Testis (tissue), 3 donors: ENCODE results near the gene MEGF8. TPM values are rescaled to one million over a fixed set of nuclear protein-coding genes. Genes with fewer than 3 reads are reported as not detected.
A peak's percentile ranks its signal among the peaks of the same experiment; 100 is the strongest.

Source experiments
- DNase-seq: peaks from one replicate; pipeline ENCODE4 v3.0.0-alpha.2; 2019
- H3K27ac ChIP-seq, 2 donors: fragments of 200-600 bp; sonication (generic); one replicate each; pipeline ENCODE4 v1.5.1; 2019
- H3K27me3 ChIP-seq: fragments of 200-600 bp; sonication (generic); one replicate; pipeline ENCODE4 v1.5.1; 2019
- H3K36me3 ChIP-seq: fragments of 200-600 bp; sonication (generic); one replicate; pipeline ENCODE4 v1.5.1; 2017; ENCODE audit warnings: low read depth; ENCODE audit errors: missing control alignments
- H3K4me1 ChIP-seq: fragments of 200-600 bp; sonication (generic); one replicate; pipeline ENCODE4 v1.5.1; 2019
- H3K4me3 ChIP-seq, 2 donors: fragments of 200-600 bp; sonication (generic); one replicate each; pipeline ENCODE4 v1.5.1; 2017 to 2019
- H3K9me3 ChIP-seq: fragments of 200-600 bp; sonication (generic); one replicate; pipeline ENCODE4 v1.5.1; 2017
- CTCF ChIP-seq, 3 experiments: fragments of 450-650 bp in 2 of 3; fragments of 200-600 bp in 1 of 3; sonication (generic) in 1 of 3; IDR thresholded peaks; one replicate each; pipeline ENCODE4 v1.5.1; 2016 to 2019; ENCODE audit warnings: antibody characterized with exemption in 3 of 3, mild to moderate bottlenecking in 2 of 3, moderate library complexity in 1 of 3
- POLR2A ChIP-seq: fragments of 450-650 bp; IDR thresholded peaks from one replicate; pipeline ENCODE4 v1.6.1; 2017; ENCODE audit warnings: antibody characterized with exemption, mild to moderate bottlenecking, moderate library complexity
- WGBS, 2 donors: methylation state at CpG; one replicate each; pipeline ENCODE4 v1.1.5; 2018; 5-methylcytosine and 5-hydroxymethylcytosine counted together
- intact Hi-C: fragments of 100-400 bp; cut with DNase I; formaldehyde crosslinking; loops from one replicate; pipeline ENCODE4 v1.15.1; 2023; ENCODE audit warnings: low total_unique reads
- polyA plus RNA-seq: library from polyadenylated mRNA; stranded (reverse); fragments of 350-450 nt; fragmentation: Illumina TruSeq; extraction: RNeasy Lipid Tissue Mini Kit (QIAGEN cat#74804); gene quantifications from one replicate; pipeline ENCODE4 v1.2.3, GENCODE V29; 2014; ENCODE audit warnings: low read depth, low replicate concordance; ENCODE audit not compliant: insufficient read depth
- total RNA-seq, 2 donors: library from RNA; depleted of rRNA; stranded (reverse); fragments of >200 nt; gene quantifications; one replicate each; pipeline ENCODE4 v1.2.3, GENCODE V29; 2016

The MEGF8 gene
- total and polyA plus RNA-seq, 3 donors from 2014 or later, result 18.8 to 27.3 (median 26.9) TPM

DNA sequence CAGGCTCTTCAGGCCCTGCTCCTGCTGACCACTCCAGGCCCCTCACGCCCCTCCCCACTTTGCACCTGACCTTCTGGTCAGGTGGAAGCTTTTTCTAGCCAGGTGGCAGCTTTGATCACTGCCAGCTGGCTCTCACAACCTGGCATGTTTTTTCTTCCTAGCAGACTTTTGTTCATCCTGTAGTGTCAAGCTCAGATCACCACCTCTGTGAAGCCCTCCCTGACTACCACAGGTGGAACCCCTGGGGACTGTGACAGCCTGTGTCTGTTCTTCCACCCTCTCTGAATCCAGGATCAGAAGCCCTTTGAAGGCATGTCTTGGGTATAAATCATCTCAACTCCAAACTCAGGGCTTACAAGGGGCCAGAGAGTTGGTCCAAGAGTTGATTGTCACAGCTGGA, 75.0 kb downstream of the MEGF8 start:
- no peaks in the 10 kb centered on the region for H3K27me3 ChIP-seq
- DNase-seq, result no peak
- no peaks in the 10 kb centered on the region for H3K9me3 ChIP-seq
- intact Hi-C loops, result no loop called here
- 83 to 91% methylated on average over 1 of the region's 1 CpG for WGBS, 2 donors
- TF ChIP-seq POLR2A (no peak), CTCF (IDR thresholded peaks at IDR 0.05) (no peak)
- H3K27ac ChIP-seq, result no peak overlapping the region
- no peaks in the 10 kb centered on the region for H3K36me3 ChIP-seq
- H3K4me1 ChIP-seq, result peaks cover 13% of the 10 kb centered on the region
- H3K4me3 ChIP-seq, result no peak overlapping the region

GRCh38 chr19:42401365-42402303, 76.2 kb downstream of the MEGF8 start:
- Histone ChIP-seq H3K4me3 (peak overlapping the region; percentile 55 to 67), H3K4me1 (peaks cover 10% of the 10 kb centered on the region), H3K27ac (peak overlapping the region in 1 of 2 donors; percentile 50), H3K27me3 (no peaks in the 10 kb centered on the region), H3K36me3 (no peaks in the 10 kb centered on the region), H3K9me3 (no peaks in the 10 kb centered on the region)
- 1% methylated on average over 38 to 74 of the region's 80 CpGs for WGBS, 2 donors
- peak; percentile 65 to 94 (median 86) for TF ChIP-seq CTCF (IDR thresholded peaks at IDR 0.05)
- TF ChIP-seq POLR2A, result no peak
- intact Hi-C loops, result no loop called here
- peak; percentile 93 for DNase-seq

- Histone ChIP-seq H3K36me3 (no peaks in the 10 kb centered on the region), H3K4me3 (peak overlapping the region in 1 of 2 donors; percentile 67), H3K27me3 (no peaks in the 10 kb centered on the region), H3K9me3 (no peaks in the 10 kb centered on the region), H3K27ac (no peak overlapping the region), H3K4me1 (peaks cover 7% of the 10 kb centered on the region)
- WGBS, 2 donors, result 33 to 58% methylated on average over 21 to 34 of the region's 34 CpGs
- TF ChIP-seq CTCF (IDR thresholded peaks at IDR 0.05) (no peak), POLR2A (no peak)
- no peak for DNase-seq
- intact Hi-C loops, result no loop called here
Measured at GRCh38 chr19:42402376-42403116, 77.1 kb downstream of the MEGF8 start.

- 88 to 97% methylated on average over 10 of the region's 10 CpGs for WGBS, 2 donors
- intact Hi-C loops, result no loop called here
- Histone ChIP-seq H3K27me3 (no peaks in the 10 kb centered on the region), H3K36me3 (no peaks in the 10 kb centered on the region), H3K4me3 (no peak overlapping the region), H3K27ac (no peak overlapping the region), H3K9me3 (no peaks in the 10 kb centered on the region), H3K4me1 (peaks cover 3% of the 10 kb centered on the region)
- TF ChIP-seq CTCF (IDR thresholded peaks at IDR 0.05), result no peak
- TF ChIP-seq POLR2A, result no peak
- DNase-seq, result no peak
Measured at GRCh38 chr19:42403586-42403985, 78.2 kb downstream of the MEGF8 start.
